HG02981 (cell line): ENCODE data around the gene AVP.

ENCODE experiments used
- ATAC-seq: cut with Tn5 transposase; IDR thresholded peaks from one replicate; pipeline ENCODE4 v1.9.1; 2021; ENCODE audit warnings: mild to moderate bottlenecking, moderate library complexity; ENCODE audit not compliant: unreplicated experiment

The AVP gene

GRCh38 chr20:3111507-3111906 is 27.0 kb upstream of the AVP start:
- ATAC-seq: no peak

- no peak for ATAC-seq
Measured at GRCh38 chr20:3109350-3110302, 25.1 kb upstream of the AVP start.

- ATAC-seq: no peak
Measured at GRCh38 chr20:3107464-3108025, 23.0 kb upstream of the AVP start.

GRCh38 chr20:3106658-3107463 is 22.3 kb upstream of the AVP start:
- ATAC-seq: no peak

- no peak for ATAC-seq
Measured at GRCh38 chr20:3106185-3106584, 21.7 kb upstream of the AVP start.

- ATAC-seq: no peak
Measured at GRCh38 chr20:3105256-3106137, 21.0 kb upstream of the AVP start.

- ATAC-seq: no peak
Measured at GRCh38 chr20:3103369-3104032, 19.0 kb upstream of the AVP start.

- no peak for ATAC-seq
Measured at GRCh38 chr20:3102575-3103368, 18.2 kb upstream of the AVP start.

- no peak for ATAC-seq
Measured at GRCh38 chr20:3101737-3102574, 17.4 kb upstream of the AVP start.

- ATAC-seq: no peak
Measured at GRCh38 chr20:3101251-3101650, 16.7 kb upstream of the AVP start.

GRCh38 chr20:3100480-3100879 is 16.0 kb upstream of the AVP start:
- no peak for ATAC-seq

- no peak for ATAC-seq
Measured at GRCh38 chr20:3094848-3095629, 10.5 kb upstream of the AVP start.

- no peak for ATAC-seq
Measured at GRCh38 chr20:3093861-3094361, 9.4 kb upstream of the AVP start.

GRCh38 chr20:3092611-3093379 is 8.3 kb upstream of the AVP start:
- ATAC-seq: no peak

GRCh38 chr20:3090565-3090964 is 6.0 kb upstream of the AVP start:
- ATAC-seq: no peak

GRCh38 chr20:3088031-3088430 is 3.5 kb upstream of the AVP start:
- ATAC-seq: no peak
